GM23248 (cell line): ENCODE data around the gene NOL4L. TPM values are rescaled to one million over a fixed set of nuclear protein-coding genes. Genes with fewer than 3 reads are reported as not detected.
A peak's percentile ranks its signal among the peaks of the same experiment; 100 is the strongest.

ENCODE experiments used
- DNase-seq: peaks from one replicate; pipeline ENCODE4 v3.0.0-alpha.2; 2015
- H2AFZ ChIP-seq: fragments of 200-600 bp; sonication (generic); 2 replicates; pipeline ENCODE4 v1.6.1; 2016; ENCODE audit warnings: antibody characterized with exemption
- H3F3A ChIP-seq: fragments of 200-600 bp; sonication (generic); 2 replicates; pipeline ENCODE4 v1.6.1; 2016; ENCODE audit warnings: mild to moderate bottlenecking, antibody characterized with exemption, mixed run types; ENCODE audit not compliant: insufficient read depth
- H3K27ac ChIP-seq: fragments of 200-600 bp; sonication (generic); 2 replicates; pipeline ENCODE4 v1.5.1; 2016; ENCODE audit warnings: mild to moderate bottlenecking
- H3K27me3 ChIP-seq: fragments of 200-600 bp; sonication (generic); replicated peaks from 2 replicates; pipeline ENCODE4 v1.6.1; 2016; ENCODE audit warnings: mild to moderate bottlenecking; ENCODE audit not compliant: insufficient read depth
- H3K36me3 ChIP-seq: fragments of 200-600 bp; sonication (generic); 2 replicates; pipeline ENCODE4 v1.6.1; 2016; ENCODE audit warnings: low read depth, mild to moderate bottlenecking
- H3K4me1 ChIP-seq: fragments of 200-600 bp; sonication (generic); 2 replicates; pipeline ENCODE4 v1.6.1; 2016; ENCODE audit warnings: mild to moderate bottlenecking; ENCODE audit not compliant: insufficient read depth
- H3K4me2 ChIP-seq: fragments of 200-600 bp; sonication (generic); one replicate; pipeline ENCODE4 v1.6.1; 2016; ENCODE audit warnings: mild to moderate bottlenecking; ENCODE audit not compliant: unreplicated experiment
- H3K4me3 ChIP-seq: fragments of 200-600 bp; sonication (generic); 2 replicates; pipeline ENCODE4 v1.5.1; 2016; ENCODE audit warnings: mild to moderate bottlenecking
- H3K79me2 ChIP-seq: fragments of 200-600 bp; sonication (generic); 2 replicates; pipeline ENCODE4 v1.6.1; 2016; ENCODE audit warnings: mild to moderate bottlenecking; ENCODE audit not compliant: insufficient read depth
- H3K9ac ChIP-seq: fragments of 200-600 bp; sonication (generic); 2 replicates; pipeline ENCODE4 v1.6.1; 2016; ENCODE audit warnings: mild to moderate bottlenecking
- H3K9me2 ChIP-seq: fragments of 200-600 bp; sonication (generic); 2 replicates; pipeline ENCODE4 v1.6.1; 2016; ENCODE audit warnings: mixed run types, mild to moderate bottlenecking, moderate library complexity; ENCODE audit not compliant: insufficient read depth
- H3K9me3 ChIP-seq: fragments of 200-600 bp; sonication (generic); one replicate; pipeline ENCODE4 v1.6.1; 2017; ENCODE audit warnings: low read depth
- H4K20me1 ChIP-seq: fragments of 200-600 bp; sonication (generic); 2 replicates; pipeline ENCODE4 v1.6.0; 2016; ENCODE audit not compliant: insufficient read depth
- EZH2 ChIP-seq: fragments of 200-600 bp; sonication (generic); IDR thresholded peaks from 2 replicates; pipeline ENCODE4 v1.6.1; 2018; ENCODE audit warnings: antibody characterized with exemption, mild to moderate bottlenecking; ENCODE audit not compliant: insufficient read depth, poor library complexity, severe bottlenecking
- EZH2phosphoT487 ChIP-seq: fragments of 200-600 bp; sonication (generic); IDR thresholded peaks from 2 replicates; pipeline ENCODE4 v1.6.1; 2018; ENCODE audit warnings: antibody characterized with exemption, moderate library complexity, mild to moderate bottlenecking, low read depth; ENCODE audit not compliant: insufficient read depth
- WGBS, 2 experiments: methylation state at CpG; one replicate each; pipeline ENCODE4 v1.1.6; 2015 to 2017; ENCODE audit warnings: low lambda C conversion rate in 2 of 2, low coverage in 1 of 2; ENCODE audit errors: missing lambda C conversion rate in 2 of 2; 5-methylcytosine and 5-hydroxymethylcytosine counted together
- in situ Hi-C: fragments of 300-500 bp; cut with MboI; formaldehyde crosslinking; loops from 2 replicates; pipeline ENCODE4 v1.15.0; 2020
- polyA plus RNA-seq: library from polyadenylated mRNA; unstranded; fragments of >200 nt; fragmentation: Nextera tagmentation; extraction: Ambion mirVana; gene quantifications from 2 replicates; pipeline ENCODE4 v1.2.1, GENCODE V29; 2016
- total RNA-seq: library from RNA; depleted of rRNA; stranded (reverse); fragments of >200 nt; shearing (Covaris generic); gene quantifications from 2 replicates; pipeline ENCODE4 v1.2.3, GENCODE V29; 2014

The NOL4L gene
- total and polyA plus RNA-seq, 2 experiments from 2014 or later = 5.2 to 7.9 TPM

DNA sequence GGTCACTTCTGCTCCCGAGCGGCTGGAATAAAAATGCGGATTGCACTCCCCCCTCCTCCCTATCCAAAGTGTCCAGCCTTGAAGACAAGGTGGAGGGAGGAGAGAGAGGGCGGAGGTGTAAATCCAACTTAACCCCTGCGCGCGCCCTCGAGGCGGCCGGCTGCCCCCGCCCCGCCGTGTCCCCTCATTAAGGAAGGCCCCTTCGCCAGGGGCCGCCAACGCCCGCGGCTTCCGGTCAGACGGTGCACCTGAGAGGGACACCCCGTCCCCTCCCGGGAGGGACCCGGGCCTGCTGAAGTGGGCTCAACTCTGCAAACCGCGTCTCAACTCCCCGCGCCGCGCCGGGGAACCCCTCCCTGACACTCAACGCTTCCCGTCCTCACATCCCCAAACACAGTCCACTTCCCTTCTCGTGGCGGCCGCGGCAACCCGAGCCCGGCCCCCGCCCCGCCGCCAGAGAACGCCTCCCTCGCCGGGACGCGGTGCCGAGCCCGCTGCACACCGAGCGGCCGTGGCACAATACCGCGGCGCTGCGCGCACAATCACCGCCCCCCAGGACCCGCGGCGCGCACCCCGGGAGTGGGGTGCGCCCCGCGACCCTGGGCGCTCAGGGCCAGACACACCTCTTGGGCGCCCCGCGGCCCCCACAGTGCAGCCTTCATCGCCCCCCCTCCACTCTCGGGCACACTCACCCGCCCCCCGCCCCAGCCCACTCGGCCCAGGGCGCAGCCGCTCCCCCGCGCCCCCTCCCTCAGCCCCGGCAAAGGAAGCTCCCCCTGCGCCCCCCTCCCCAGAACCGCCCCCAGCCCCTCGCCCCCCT, 102.5 kb downstream of the NOL4L start:
- H3K27ac ChIP-seq = no peak overlapping the region
- H3K36me3 ChIP-seq = no peaks in the 10 kb centered on the region
- H3K9me2 ChIP-seq = no peaks in the 10 kb centered on the region
- H3K4me3 ChIP-seq = peak overlapping the region; percentile 78
- peak overlapping the region; percentile 91 for H3K4me2 ChIP-seq
- no peaks in the 10 kb centered on the region for H3K9me3 ChIP-seq
- WGBS, 2 experiments = 5 to 7% methylated on average over 24 to 77 of the region's 82 CpGs
- TF ChIP-seq EZH2phosphoT487 = no peak
- TF ChIP-seq EZH2 = no peak
- in situ Hi-C loops = no loop called here
- peaks cover 40% of the 10 kb centered on the region for H3K79me2 ChIP-seq
- H3K4me1 ChIP-seq = no peaks in the 10 kb centered on the region
- H4K20me1 ChIP-seq = no peaks in the 10 kb centered on the region
- DNase-seq = peak; percentile 63
- H3K9ac ChIP-seq = peak overlapping the region; percentile 61
- H3K27me3 ChIP-seq = no peaks in the 10 kb centered on the region
- peaks cover 15% of the 10 kb centered on the region; the same call in 1 of the 2 replicates for H3F3A ChIP-seq
- H2AFZ ChIP-seq = peak overlapping the region; percentile 66

DNA sequence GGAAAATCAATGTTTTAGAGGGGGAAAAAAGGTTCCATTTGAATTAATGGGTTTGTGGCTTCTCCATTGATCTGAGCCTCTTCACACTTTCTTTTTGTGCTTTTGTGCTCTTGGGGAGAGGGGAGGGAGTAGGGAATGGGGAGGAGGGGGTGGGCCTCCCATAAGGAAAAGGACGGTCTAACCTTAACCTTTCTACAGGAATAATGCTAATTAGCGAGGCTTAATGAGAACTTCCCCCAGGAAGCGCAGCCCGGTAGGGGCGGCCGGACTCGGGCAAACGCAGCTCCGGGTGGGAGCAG, 103.0 kb downstream of the NOL4L start:
- DNase-seq = no peak
- Histone ChIP-seq H3F3A (peaks cover 15% of the 10 kb centered on the region; the same call in 1 of the 2 replicates), H3K4me1 (no peaks in the 10 kb centered on the region), H3K27ac (no peak overlapping the region), H3K9ac (peak overlapping the region; percentile 61), H3K36me3 (no peaks in the 10 kb centered on the region), H2AFZ (peak overlapping the region; percentile 66; the same call in 1 of the 2 replicates), H3K4me3 (peak overlapping the region; percentile 78), H3K9me3 (no peaks in the 10 kb centered on the region), H3K79me2 (peaks cover 46% of the 10 kb centered on the region), H3K4me2 (peak overlapping the region; percentile 91), H3K27me3 (no peaks in the 10 kb centered on the region), H3K9me2 (no peaks in the 10 kb centered on the region), H4K20me1 (no peaks in the 10 kb centered on the region)
- TF ChIP-seq EZH2 (no peak), EZH2phosphoT487 (no peak)
- 38 to 45% methylated on average over 7 to 9 of the region's 9 CpGs for WGBS, 2 experiments
- in situ Hi-C loops = no loop called here

DNA sequence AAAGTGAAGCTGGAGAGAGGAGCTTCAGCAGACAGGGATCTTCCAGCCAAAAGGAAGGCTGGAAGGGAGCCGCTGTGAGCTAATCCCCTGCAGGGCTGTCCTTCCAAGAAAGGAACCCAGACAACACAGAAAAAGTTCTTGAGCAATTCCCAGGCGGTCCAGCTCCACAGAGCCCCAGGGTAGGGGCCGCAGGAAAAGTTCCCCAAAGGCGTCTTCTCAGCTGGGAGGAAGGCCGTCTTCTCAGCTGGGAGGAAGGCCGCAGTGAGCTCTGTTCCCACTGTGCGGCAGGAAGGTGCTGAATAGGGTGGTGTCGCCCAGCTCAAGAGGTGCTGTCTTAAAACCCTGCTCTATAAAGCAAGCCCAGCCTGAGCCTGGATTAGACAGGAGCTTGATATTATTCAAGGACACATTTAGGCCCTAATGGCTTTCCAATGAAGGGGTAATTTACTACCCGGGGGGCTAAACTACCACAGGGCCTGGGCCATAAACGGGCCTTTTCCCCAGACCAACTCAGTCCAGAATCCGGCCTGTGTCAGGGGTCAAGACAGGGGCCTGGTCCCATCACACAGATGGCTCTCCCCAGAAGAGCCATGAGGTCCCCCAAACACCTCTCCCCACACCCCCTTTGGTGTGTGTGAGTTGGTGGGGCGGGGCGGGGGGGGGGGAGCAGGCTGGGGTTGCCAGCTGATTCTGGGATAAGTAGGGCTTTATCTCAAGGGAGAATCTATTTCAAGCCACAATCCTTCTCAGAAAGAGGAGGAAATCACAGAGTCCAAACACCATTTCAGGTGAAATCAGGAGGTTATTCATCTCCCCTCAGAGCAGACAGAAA, 103.6 kb downstream of the NOL4L start:
- Histone ChIP-seq H3K27me3 (no peaks in the 10 kb centered on the region), H3K4me1 (peaks cover under 1% of the 10 kb centered on the region; the same call in 1 of the 2 replicates), H4K20me1 (no peaks in the 10 kb centered on the region), H3K4me2 (peak overlapping the region; percentile 91), H2AFZ (no peak overlapping the region), H3K9ac (no peak overlapping the region), H3K79me2 (peaks cover 51% of the 10 kb centered on the region), H3K9me3 (no peaks in the 10 kb centered on the region), H3K27ac (no peak overlapping the region), H3K9me2 (no peaks in the 10 kb centered on the region), H3K4me3 (peak overlapping the region; percentile 78; the same call in 1 of the 2 replicates), H3K36me3 (no peaks in the 10 kb centered on the region), H3F3A (peaks cover 15% of the 10 kb centered on the region; the same call in 1 of the 2 replicates)
- WGBS, 2 experiments = 72 to 78% methylated on average over 13 of the region's 13 CpGs
- in situ Hi-C loops = no loop called here
- peak; percentile 20 for DNase-seq
- TF ChIP-seq EZH2 (no peak), EZH2phosphoT487 (no peak)

DNA sequence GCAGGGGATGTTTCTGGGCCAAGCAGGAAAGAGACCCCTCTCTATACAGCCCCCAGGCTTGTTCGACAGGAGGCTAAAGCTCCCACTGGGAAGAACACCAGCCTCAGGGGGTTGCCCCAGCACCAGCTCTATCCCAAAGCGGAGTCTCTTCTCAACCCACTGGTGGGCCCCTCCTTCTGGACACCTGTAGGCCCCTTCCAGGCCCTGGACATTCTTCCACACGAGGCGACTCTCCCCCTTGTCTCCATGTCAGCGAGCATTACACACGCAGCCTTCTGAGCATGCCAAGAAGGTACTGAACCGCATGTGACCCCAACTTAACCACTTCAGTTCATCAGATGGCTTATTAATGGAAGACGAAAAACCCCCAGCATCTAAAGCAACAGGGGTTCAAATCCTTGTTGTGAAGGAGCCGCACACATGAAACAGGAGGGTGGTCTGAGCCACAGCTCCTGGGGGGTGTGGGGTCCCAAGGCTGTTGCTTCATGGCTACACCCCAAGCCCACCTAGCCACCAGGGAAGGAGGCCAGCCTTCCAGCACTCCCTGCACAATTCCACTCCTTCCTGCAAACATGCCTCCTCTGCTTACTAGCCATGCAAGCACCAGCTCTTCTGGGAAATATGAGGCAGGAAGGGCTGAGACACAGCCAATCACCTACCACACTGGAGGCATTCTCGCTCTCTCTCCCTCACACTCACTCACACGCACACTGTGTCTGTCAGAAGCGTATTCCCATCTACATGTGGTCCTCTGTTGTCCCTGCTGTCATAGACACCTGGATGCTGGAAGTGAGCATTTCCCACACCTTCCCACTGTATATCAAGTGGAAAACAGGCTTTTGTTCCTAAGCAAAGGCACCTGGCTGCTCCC, 104.5 kb downstream of the NOL4L start:
- Histone ChIP-seq H3K9ac (no peak overlapping the region), H3K27me3 (no peaks in the 10 kb centered on the region), H3F3A (peaks cover 11% of the 10 kb centered on the region; the same call in 1 of the 2 replicates), H2AFZ (no peak overlapping the region), H3K9me3 (no peaks in the 10 kb centered on the region), H3K9me2 (no peaks in the 10 kb centered on the region), H3K27ac (no peak overlapping the region), H3K79me2 (peaks cover 57% of the 10 kb centered on the region), H4K20me1 (no peaks in the 10 kb centered on the region), H3K4me2 (no peak overlapping the region), H3K4me3 (no peak overlapping the region), H3K36me3 (no peaks in the 10 kb centered on the region), H3K4me1 (peaks cover 10% of the 10 kb centered on the region)
- no peak for DNase-seq
- TF ChIP-seq EZH2phosphoT487 (no peak), EZH2 (no peak)
- in situ Hi-C loops = no loop called here
- 85 to 90% methylated on average over 12 of the region's 12 CpGs for WGBS, 2 experiments
